Measurements from ENCODE around the gene ANAPC16. TPM values are rescaled to one million over a fixed set of nuclear protein-coding genes. Genes with fewer than 3 reads are reported as not detected.
"Not testable (repeated sequence)": the region's sequence is repeated elsewhere in the genome, so short reads cannot be mapped to it uniquely, and the experiment has no call there.

ANAPC16 gene
- total RNA-seq, 2 experiments from 2014 or later: 72.9 TPM

GRCh38 chr10:72265508-72265907 is 49.7 kb downstream of the ANAPC16 start:
- Mint-ChIP-seq H3K4me1 (ENCODE audit: low read depth) (peaks cover 44% of the 10 kb centered on the region), H3K36me3 (ENCODE audit: low read depth) (no peaks in the 10 kb centered on the region), H3K9me3 (ENCODE audit: insufficient read depth) (no peaks in the 10 kb centered on the region), H3K27me3 (ENCODE audit: low read depth) (no peaks in the 10 kb centered on the region), H3K27ac (no peak overlapping the region), H3K4me3 (no peak overlapping the region)
- ChIA-PET CTCF (no interaction called here), POLR2A (interaction anchor here (0.8 to 1.0 kb wide), 2 partner anchors 9 to 62 kb away, joined by 3 to 4 read pairs; no protein-coding TSS in a partner anchor)
- no peak for DNase-seq
- no peak for ATAC-seq

- Mint-ChIP-seq H3K27ac (no peak overlapping the region), H3K36me3 (ENCODE audit: low read depth) (no peaks in the 10 kb centered on the region), H3K9me3 (ENCODE audit: insufficient read depth) (no peaks in the 10 kb centered on the region), H3K4me1 (ENCODE audit: low read depth) (peaks cover 46% of the 10 kb centered on the region), H3K27me3 (ENCODE audit: low read depth) (no peaks in the 10 kb centered on the region), H3K4me3 (no peak overlapping the region)
- ATAC-seq (no peak), DNase-seq (no peak)
- CTCF ChIA-PET: interaction anchor here (0.8 kb wide), 1 partner anchor 9 kb away, joined by 4 read pairs; no protein-coding TSS in a partner anchor
- POLR2A ChIA-PET: interaction anchor here (0.8 to 1.0 kb wide), 2 partner anchors 8 to 62 kb away, joined by 3 to 4 read pairs; no protein-coding TSS in a partner anchor
Measured at GRCh38 chr10:72265990-72266865, 50.4 kb downstream of the ANAPC16 start.

GRCh38 chr10:72267381-72267780 is 51.6 kb downstream of the ANAPC16 start:
- ATAC-seq (no peak), DNase-seq (no peak)
- peaks cover 48% of the 10 kb centered on the region for H3K4me1 Mint-ChIP-seq (ENCODE audit: low read depth)
- H3K36me3 Mint-ChIP-seq (ENCODE audit: low read depth): no peaks in the 10 kb centered on the region
- ChIA-PET POLR2A (interaction anchor here (0.5 to 0.6 kb wide), 2 partner anchors 68 to 136 kb away, joined by 3 read pairs; no protein-coding TSS in a partner anchor), CTCF (no interaction called here)
- H3K27ac Mint-ChIP-seq: no peak overlapping the region
- no peaks in the 10 kb centered on the region for H3K27me3 Mint-ChIP-seq (ENCODE audit: low read depth)
- no peak overlapping the region for H3K4me3 Mint-ChIP-seq
- H3K9me3 Mint-ChIP-seq (ENCODE audit: insufficient read depth): no peaks in the 10 kb centered on the region

GRCh38 chr10:72267819-72268399 is 52.1 kb downstream of the ANAPC16 start:
- Mint-ChIP-seq H3K27ac (no peak overlapping the region), H3K4me3 (no peak overlapping the region), H3K27me3 (ENCODE audit: low read depth) (no peaks in the 10 kb centered on the region), H3K4me1 (ENCODE audit: low read depth) (peaks cover 48% of the 10 kb centered on the region), H3K36me3 (ENCODE audit: low read depth) (no peaks in the 10 kb centered on the region), H3K9me3 (ENCODE audit: insufficient read depth) (no peaks in the 10 kb centered on the region)
- DNase-seq (no peak), ATAC-seq (no peak)
- ChIA-PET POLR2A (interaction anchor here (0.5 kb wide), 1 partner anchor 136 kb away, joined by 3 read pairs; no protein-coding TSS in a partner anchor), CTCF (no interaction called here)

- ATAC-seq; H3K4me3 Mint-ChIP-seq; H3K27ac Mint-ChIP-seq; H3K9me3 Mint-ChIP-seq (ENCODE audit: insufficient read depth); POLR2A ChIA-PET; H3K36me3 Mint-ChIP-seq (ENCODE audit: low read depth); H3K27me3 Mint-ChIP-seq (ENCODE audit: low read depth); DNase-seq: not testable (repeated sequence)
- H3K4me1 Mint-ChIP-seq (ENCODE audit: low read depth): peaks cover 44% of the 10 kb centered on the region
- CTCF ChIA-PET: interaction anchor here (2.0 kb wide), 1 partner anchor 58 kb away, joined by 5 read pairs; no protein-coding TSS in a partner anchor
Measured at GRCh38 chr10:72268475-72269200, 52.8 kb downstream of the ANAPC16 start.

GRCh38 chr10:72270607-72271281 is 54.9 kb downstream of the ANAPC16 start:
- ATAC-seq: no peak
- ChIA-PET CTCF (interaction anchor here (1.7 to 2.0 kb wide), 2 partner anchors 9 to 56 kb away, joined by 5 to 7 read pairs; no protein-coding TSS in a partner anchor), POLR2A (interaction anchor here (1.1 to 1.7 kb wide), 2 partner anchors 10 to 27 kb away, joined by 3 to 11 read pairs; no protein-coding TSS in a partner anchor)
- H3K27me3 Mint-ChIP-seq (ENCODE audit: low read depth): no peaks in the 10 kb centered on the region
- peak overlapping the region; percentile 48 for H3K27ac Mint-ChIP-seq
- no peak for DNase-seq
- H3K4me1 Mint-ChIP-seq (ENCODE audit: low read depth): peaks cover 41% of the 10 kb centered on the region
- no peaks in the 10 kb centered on the region for H3K9me3 Mint-ChIP-seq (ENCODE audit: insufficient read depth)
- H3K36me3 Mint-ChIP-seq (ENCODE audit: low read depth): peaks cover 20% of the 10 kb centered on the region
- H3K4me3 Mint-ChIP-seq: no peak overlapping the region

- Mint-ChIP-seq H3K27me3 (ENCODE audit: low read depth) (no peaks in the 10 kb centered on the region), H3K27ac (peak overlapping the region; percentile 91), H3K36me3 (ENCODE audit: low read depth) (peaks cover 37% of the 10 kb centered on the region), H3K4me3 (peak overlapping the region; percentile 90), H3K9me3 (ENCODE audit: insufficient read depth) (no peaks in the 10 kb centered on the region), H3K4me1 (ENCODE audit: low read depth) (peaks cover 58% of the 10 kb centered on the region)
- ATAC-seq (peak; percentile 7), DNase-seq (peak; percentile 70)
- POLR2A ChIA-PET: interaction anchor here (0.6 to 7.4 kb wide), 23 partner anchors 10 to 185 kb away, joined by 3 to 88 read pairs (median 7); partner anchors contain the start of genes ANAPC16, ASCC1 and SPOCK2
- CTCF ChIA-PET: interaction anchor here (0.8 to 10.5 kb wide), 17 partner anchors 12 to 224 kb away, joined by 3 to 122 read pairs (median 7); no protein-coding TSS in a partner anchor
Measured at GRCh38 chr10:72272689-72273409, 57.0 kb downstream of the ANAPC16 start.

GRCh38 chr10:72273410-72274212 is 57.8 kb downstream of the ANAPC16 start, which contains the start of gene DDIT4:
Gene DDIT4, plus strand, starts transcription at chr10:72273924. Its CDS starts 293 bp downstream, at chr10:72274217.
- POLR2A ChIA-PET: interaction anchor here (0.6 to 7.4 kb wide), 24 partner anchors 11 to 186 kb away, joined by 3 to 88 read pairs (median 6); partner anchors contain the start of genes ANAPC16, ASCC1 and SPOCK2
- Mint-ChIP-seq H3K36me3 (ENCODE audit: low read depth) (peaks cover 37% of the 10 kb centered on the region), H3K9me3 (ENCODE audit: insufficient read depth) (no peaks in the 10 kb centered on the region), H3K4me3 (peak within 1 kb of the TSS; percentile 90), H3K27ac (peak within 1 kb of the TSS; percentile 91), H3K27me3 (ENCODE audit: low read depth) (no peaks in the 10 kb centered on the region), H3K4me1 (ENCODE audit: low read depth) (peaks cover 64% of the 10 kb centered on the region)
- CTCF ChIA-PET: interaction anchor here (0.8 to 10.5 kb wide), 18 partner anchors 13 to 225 kb away, joined by 3 to 122 read pairs (median 22); no protein-coding TSS in a partner anchor
- ATAC-seq (peak; percentile 93), DNase-seq (peak; percentile 99)

GRCh38 chr10:72274213-72274729 is 58.5 kb downstream of the ANAPC16 start:
- DNase-seq: no peak
- Mint-ChIP-seq H3K36me3 (ENCODE audit: low read depth) (peaks cover 37% of the 10 kb centered on the region), H3K27ac (peak overlapping the region; percentile 91), H3K4me1 (ENCODE audit: low read depth) (peaks cover 62% of the 10 kb centered on the region), H3K9me3 (ENCODE audit: insufficient read depth) (no peaks in the 10 kb centered on the region), H3K27me3 (ENCODE audit: low read depth) (no peaks in the 10 kb centered on the region), H3K4me3 (peak overlapping the region; percentile 90)
- ChIA-PET POLR2A (interaction anchor here (1.0 to 7.4 kb wide), 22 partner anchors 8 to 70 kb away, joined by 3 to 88 read pairs (median 8); partner anchors contain the start of genes ANAPC16 and ASCC1), CTCF (interaction anchor here (0.9 to 10.5 kb wide), 28 partner anchors 10 to 225 kb away, joined by 3 to 122 read pairs (median 12); no protein-coding TSS in a partner anchor)
- peak; percentile 6 for ATAC-seq

Data from activated CD8-positive, alpha-beta T cell treated with anti-CD3 and anti-CD28 coated beads, Interleukin-2, amount 10 ng/mL, durations not matched to agents 7 days and 5 days (primary cell).